Astrocyte of the cerebellum (primary cell): ENCODE data around the gene TADA1.
"Not testable (repeated sequence)": the region's sequence is repeated elsewhere in the genome, so short reads cannot be mapped to it uniquely, and the experiment has no call there.

Experiments
- DNase-seq: peaks from one replicate; pipeline ENCODE4 v3.0.0-alpha.2; 2011; ENCODE audit warnings: low read depth
- H3K4me3 ChIP-seq: 2 replicates; pipeline ENCODE4 v1.5.1; 2011; ENCODE audit warnings: mild to moderate bottlenecking, low read depth, low read length, moderate library complexity
- CTCF ChIP-seq: IDR thresholded peaks from 2 replicates; pipeline ENCODE4 v1.5.1; 2012; ENCODE audit warnings: low read length, low read depth, moderate library complexity, mild to moderate bottlenecking; ENCODE audit errors: missing control alignments
- in situ Hi-C: cut with HindIII; loops from 2 replicates; pipeline ENCODE4 v1.10.0; 2017; ENCODE audit warnings: low sequenced_read_pairs

TADA1 gene

GRCh38 chr1:166843322-166843721 lies 32.7 kb downstream of the TADA1 start:
- TF ChIP-seq CTCF, result no peak
- DNase-seq, result no peak
- H3K4me3 ChIP-seq, result no peak overlapping the region
- in situ Hi-C loops, result no loop called here

GRCh38 chr1:166840309-166841274 lies 35.5 kb downstream of the TADA1 start:
- no peak for DNase-seq
- in situ Hi-C loops, result no loop called here
- no peak for TF ChIP-seq CTCF
- H3K4me3 ChIP-seq, result peak overlapping the region; percentile 64

GRCh38 chr1:166839600-166840308 lies 36.3 kb downstream of the TADA1 start:
- in situ Hi-C loops, result no loop called here
- H3K4me3 ChIP-seq, result peak overlapping the region; percentile 64
- DNase-seq, result no peak
- TF ChIP-seq CTCF, result peak; percentile 33

- TF ChIP-seq CTCF, result no peak
- peak within 1 kb of the TSS; percentile 64 for H3K4me3 ChIP-seq
- DNase-seq, result peak; percentile 48
- in situ Hi-C loops, result no loop called here
These were observed 37.1 kb downstream of the TADA1 start, which contains the start of gene POGK for GRCh38 chr1:166838766-166839599. Gene POGK, plus strand, starts transcription at chr1:166839475. Its CDS starts 1,482 bp downstream, at chr1:166840957.

- TF ChIP-seq CTCF, result no peak
- H3K4me3 ChIP-seq, result no peak overlapping the region
- no peak for DNase-seq
These were observed 39.3 kb downstream of the TADA1 start for GRCh38 chr1:166836733-166837132.

GRCh38 chr1:166829762-166830161 lies 46.3 kb downstream of the TADA1 start:
- H3K4me3 ChIP-seq, in situ Hi-C loops, DNase-seq: not testable (repeated sequence)

More at GRCh38 chr1:166836733-166837132, 39.3 kb downstream of the TADA1 start:
- in situ Hi-C loops, result no loop called here
